Activated CD8-positive, alpha-beta memory T cell treated with anti-CD3 and anti-CD28 coated beads, Interleukin-2, amount 50 U/mL, for 1 hour (primary cell): Measurements from ENCODE around the gene CRIP2.

Experiments
- DNase-seq: peaks from one replicate; pipeline ENCODE4 v3.0.0-alpha.2; 2020; ENCODE audit errors: extremely low read depth

The CRIP2 gene, protein sequence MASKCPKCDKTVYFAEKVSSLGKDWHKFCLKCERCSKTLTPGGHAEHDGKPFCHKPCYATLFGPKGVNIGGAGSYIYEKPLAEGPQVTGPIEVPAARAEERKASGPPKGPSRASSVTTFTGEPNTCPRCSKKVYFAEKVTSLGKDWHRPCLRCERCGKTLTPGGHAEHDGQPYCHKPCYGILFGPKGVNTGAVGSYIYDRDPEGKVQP

GRCh38 chr14:105474483-105475268, at the start of gene CRIP2:
TSS of gene CRIP2 (plus strand) at chr14:105474821. CDS start at chr14:105474863, 42 bp downstream.
- DNase-seq: no peak

DNA sequence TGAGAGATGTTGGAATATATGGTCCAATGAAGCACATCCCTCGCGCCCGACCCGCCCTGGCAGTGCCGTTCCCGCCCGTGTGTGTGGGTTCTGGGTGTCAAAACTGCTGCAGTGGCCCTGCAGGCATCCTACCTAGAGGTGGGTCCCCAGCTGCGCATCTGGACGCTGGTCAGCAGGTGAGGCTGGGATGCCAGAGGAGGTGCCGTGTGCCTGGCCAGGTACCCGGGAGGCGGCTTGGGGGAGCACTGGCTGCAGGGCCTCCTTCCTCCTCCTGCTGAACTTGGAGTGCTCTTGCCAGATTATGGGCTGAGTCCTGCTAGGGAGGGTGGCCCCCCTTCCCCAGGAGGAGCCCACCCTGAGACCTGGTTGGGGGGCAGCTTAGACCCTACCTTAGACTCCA, 49.8 kb upstream of the CRIP2 start:
- DNase-seq: no peak

DNA sequence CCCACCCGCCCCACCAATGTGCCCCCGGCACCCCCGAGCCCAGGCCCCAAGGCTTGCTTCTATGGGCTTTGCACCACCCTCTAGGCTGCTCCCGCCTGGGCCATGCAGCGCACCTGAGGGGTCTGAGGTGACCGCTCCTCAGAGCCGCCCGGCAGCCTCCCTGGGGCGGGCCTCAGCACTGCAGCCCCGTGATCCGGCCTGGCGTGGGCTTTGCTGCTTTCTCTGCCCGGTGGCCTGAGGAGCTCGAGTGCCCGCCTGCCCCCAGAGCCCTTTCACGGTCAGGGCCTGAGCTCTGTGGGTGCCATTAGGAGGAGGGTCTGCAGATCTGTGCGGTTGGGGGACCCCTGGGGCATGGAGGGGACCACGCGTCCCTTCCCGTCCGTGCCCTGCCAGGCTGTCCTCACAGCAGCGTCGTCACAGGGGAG, 48.8 kb upstream of the CRIP2 start:
- DNase-seq: no peak

DNA sequence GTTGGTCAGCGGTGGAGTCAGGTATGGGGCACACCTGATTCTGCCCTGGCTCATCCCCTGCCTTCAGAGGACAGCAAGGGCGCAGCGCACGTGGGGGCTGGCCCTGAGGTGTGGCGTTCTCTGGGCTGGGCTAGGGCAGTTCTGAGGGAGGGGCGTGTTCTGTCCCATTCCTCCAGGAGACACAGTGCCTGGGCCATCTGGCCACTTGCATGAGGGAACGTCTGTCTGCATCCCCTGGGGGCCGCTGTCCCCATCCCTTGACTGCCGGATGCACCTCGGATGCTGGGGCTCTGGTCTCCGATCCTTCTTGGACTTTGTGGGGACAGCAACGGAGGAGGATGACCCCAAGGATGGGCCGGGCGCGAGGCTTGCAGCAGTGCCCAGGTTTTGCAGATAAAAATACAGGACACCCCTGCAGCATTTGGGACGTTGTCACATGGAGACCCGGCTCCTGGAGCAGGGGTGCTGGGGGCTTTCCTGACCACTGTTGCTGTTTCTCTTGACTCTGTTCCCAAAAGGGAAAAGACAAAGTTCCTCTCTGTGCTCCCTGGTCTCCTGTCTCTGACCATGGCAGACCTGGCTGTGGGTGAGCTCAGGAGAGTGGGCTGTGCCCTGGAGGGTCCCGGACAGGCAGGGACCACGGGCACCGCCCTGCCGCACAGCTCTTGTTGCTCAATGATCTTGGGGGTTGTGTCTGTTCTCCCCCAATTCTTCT, 48.0 kb upstream of the CRIP2 start:
- DNase-seq: no peak

DNA sequence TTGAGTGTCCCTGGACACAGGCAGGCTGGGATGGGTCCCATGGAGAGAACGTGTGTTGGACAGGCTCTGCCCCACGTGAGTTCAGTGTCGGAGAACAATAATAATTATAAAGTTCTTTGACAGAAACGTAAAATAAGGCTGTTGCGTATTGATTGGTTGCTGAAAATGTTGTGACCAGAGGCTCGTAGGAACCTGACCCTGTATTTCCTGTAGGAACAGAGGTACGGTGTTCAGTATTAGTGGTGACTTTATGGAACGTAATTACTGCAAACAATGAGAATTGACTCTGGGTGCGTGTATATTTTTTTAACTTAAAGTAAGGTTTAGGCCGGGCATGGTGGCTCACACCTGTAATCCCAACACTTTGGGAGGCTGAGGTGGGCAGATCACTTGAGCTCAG, 47.2 kb upstream of the CRIP2 start:
- DNase-seq: no peak

DNA sequence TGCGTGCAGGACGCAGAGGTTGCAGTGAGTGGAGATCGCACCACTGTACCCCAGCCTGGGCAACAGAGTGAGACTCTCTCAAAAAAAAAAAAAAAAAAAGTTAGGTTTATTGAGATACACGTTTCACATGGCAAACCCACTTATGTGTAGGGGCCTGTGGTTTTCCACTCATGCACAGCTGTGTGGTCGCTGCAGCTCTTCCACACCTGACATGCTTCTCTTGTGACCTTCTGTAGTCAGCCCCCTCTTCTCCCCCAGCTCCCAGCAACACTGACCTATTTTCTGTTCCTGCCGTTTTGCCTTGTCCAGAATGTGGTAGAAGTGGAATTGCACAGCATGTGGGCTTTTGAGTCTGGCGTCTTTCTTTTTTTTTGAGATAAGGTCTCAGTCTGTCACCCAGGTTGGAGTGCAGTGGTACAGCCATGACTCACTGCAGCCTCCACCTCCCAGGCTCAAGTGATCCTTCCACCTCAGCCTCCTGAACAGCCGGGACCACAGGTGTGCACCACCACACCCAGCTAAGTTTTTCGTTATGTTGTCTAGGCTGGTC, 46.6 kb upstream of the CRIP2 start:
- no peak for DNase-seq

GRCh38 chr14:105430042-105430441, 44.6 kb upstream of the CRIP2 start:
- DNase-seq: no peak

GRCh38 chr14:105430565-105430964, 44.1 kb upstream of the CRIP2 start:
- no peak for DNase-seq

GRCh38 chr14:105431256-105431655, 43.4 kb upstream of the CRIP2 start:
- no peak for DNase-seq

- DNase-seq: no peak
These were observed 42.0 kb upstream of the CRIP2 start for GRCh38 chr14:105432657-105433056.

GRCh38 chr14:105433161-105433605, 41.4 kb upstream of the CRIP2 start:
- DNase-seq: no peak

GRCh38 chr14:105436402-105436801, 38.2 kb upstream of the CRIP2 start:
- no peak for DNase-seq

DNA sequence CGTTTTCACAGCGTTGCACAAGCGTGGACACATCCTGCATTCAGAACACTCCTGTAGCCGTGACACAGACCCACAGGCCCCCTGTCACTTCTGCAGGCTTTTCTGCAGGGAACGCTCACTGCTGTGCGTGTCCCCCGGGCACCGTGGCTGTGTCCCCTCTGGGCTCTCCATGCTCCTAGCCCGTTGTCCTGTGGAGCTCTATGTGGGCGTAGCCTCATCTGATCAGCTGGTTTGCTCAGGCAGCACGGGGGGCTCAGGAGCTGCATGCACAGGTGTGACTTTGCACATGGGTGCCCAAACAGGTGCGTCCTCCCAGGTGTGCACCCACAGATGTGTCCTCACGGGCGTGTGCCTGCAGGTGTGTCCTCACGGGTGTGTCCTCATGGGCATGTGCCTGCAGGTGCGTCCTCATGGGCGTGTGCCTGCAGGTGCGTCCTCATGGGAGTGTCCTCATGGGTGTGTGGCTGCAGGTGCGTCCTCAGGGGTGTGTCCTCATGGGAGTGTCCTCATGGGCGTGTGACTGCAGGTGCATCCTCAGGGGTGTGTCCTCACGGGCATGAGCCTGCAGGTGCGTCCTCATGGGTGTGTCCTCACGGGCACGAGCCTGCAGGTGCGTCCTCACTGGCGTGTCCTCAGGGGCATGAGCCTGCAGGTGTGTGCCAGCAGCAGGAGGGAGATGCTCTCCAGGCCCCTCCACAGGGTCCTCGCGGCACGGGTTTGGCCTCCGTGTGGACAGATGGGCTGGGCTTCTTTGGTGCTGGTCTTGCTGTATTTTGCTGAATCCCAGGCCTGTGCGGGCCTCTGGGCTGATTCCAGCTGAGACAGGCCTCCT, 37.5 kb upstream of the CRIP2 start:
- no peak for DNase-seq

DNA sequence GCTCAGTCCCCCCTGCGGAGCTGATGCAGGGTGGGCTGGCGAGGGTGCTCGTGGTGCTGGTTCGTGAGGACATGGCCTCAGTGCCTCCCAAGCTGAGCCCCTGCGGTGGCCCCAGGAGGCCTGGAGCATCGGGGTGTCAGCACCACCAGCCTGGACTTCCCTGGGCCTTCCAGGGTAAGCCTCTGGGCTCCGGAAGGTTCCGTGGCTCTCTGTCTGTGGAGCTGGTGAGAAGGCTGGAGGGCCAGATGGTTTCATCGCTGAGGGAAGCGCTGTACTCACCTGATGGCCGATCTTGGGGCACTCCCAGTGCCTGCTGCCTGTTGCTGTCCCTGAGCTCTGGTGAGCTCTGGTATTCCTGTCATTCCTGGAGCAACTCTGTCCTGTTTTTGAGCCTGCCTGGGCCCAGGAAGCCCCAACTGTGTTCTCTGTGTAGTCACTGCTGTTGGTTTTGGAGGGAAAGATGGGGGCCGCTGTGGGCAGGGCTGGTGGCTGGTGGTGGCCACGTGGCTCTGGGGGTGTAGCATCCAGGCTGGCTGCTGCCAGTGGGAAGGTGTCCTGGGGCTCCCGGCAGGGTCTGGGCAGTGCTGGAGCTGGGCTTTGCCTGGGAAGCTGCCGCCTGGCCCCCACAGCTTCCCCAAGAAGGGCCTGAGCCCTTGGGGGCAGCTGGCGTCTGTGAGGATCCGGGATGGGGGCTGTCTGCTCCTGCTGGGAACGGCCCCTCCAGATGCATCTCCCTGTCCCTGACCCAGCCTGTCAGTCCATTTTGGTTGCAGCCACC, 36.7 kb upstream of the CRIP2 start:
- DNase-seq: no peak

- no peak for DNase-seq
These were observed 35.4 kb upstream of the CRIP2 start for GRCh38 chr14:105439179-105439578.

- DNase-seq: no peak
These were observed 34.7 kb upstream of the CRIP2 start for GRCh38 chr14:105439710-105440553.

DNA sequence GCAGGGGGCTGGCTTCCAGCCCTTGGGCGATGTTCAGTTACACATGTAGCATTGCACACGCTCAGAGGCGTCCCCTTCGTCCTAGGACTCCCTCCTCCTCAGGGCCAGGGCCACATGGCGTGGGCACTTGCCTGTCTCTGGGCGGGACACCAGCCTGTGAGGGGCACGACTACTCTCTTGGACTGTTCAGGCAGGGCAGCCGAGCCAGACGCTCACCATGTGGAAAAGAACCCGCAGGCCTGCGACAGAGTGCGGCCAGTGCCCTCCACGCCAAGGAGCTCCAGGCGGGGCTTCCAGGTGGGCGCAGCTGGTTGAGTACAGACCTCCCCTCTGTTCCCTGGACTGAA, 34.1 kb upstream of the CRIP2 start:
- no peak for DNase-seq

DNA sequence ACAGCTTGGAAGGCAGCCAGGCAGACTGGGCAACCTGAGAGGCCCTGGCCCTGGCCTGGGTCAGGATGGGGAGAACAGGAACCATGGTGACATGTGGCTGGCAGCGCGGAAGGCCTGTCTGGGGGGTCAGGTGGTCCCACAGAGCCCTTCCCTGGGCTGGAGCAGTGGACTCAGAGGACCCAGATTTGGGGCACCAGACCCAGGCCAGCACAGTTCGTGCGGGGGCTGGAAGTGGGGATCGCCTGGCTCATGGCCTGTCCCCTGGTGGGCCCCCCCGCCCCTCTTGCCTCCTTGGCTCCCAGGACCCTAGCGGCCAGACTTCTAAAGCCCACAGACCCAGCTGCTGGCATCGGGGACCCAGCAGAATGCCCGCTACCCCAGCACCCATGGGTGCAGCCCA, 33.6 kb upstream of the CRIP2 start:
- DNase-seq: no peak

DNA sequence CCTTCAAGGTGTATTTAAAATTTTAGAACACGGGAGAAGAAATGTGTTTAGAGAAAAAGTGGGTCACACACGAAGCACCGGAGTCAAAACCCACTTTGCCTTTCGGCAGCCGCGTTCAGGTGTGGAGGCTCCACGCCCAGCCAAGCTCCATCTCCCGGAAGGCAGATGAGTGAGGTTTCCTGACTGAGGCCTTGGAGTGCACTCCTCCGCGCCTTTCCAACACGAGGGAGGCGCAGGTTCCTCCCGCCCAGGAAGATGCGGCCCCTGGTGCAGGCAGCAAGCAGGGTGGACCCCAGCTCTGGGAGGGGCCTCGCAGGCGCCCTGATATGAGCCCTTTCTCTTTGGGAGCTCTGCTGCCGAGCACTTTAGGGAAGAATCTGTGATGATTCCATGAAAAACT, 32.5 kb upstream of the CRIP2 start:
- DNase-seq: no peak

DNA sequence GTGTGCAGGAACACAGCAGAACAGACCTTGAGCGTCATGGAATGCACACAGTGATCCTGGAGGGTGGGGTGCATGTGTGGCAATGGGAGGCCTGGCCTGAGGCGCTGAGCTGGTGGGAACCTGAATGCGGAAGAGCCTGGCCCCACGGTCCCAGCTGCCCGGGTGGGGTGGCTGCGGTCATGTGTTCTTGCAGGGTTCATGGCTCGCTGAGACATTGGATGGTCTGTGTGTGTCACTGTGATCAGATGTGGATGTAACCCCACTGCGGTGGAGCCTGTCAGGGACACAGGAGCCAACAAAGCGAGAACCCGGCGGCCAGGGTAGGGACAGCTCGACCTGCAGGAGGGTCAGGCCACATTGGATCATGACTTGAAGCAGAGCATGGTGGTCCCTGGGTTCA, 31.8 kb upstream of the CRIP2 start:
- DNase-seq: no peak
